T-cell (primary cell): ENCODE results near the gene MLXIP. TPM values are rescaled to one million over a fixed set of nuclear protein-coding genes. Genes with fewer than 3 reads are reported as not detected.

Experiments used
- ATAC-seq, 4 experiments: fragments of 200-7000 bp in 3 of 4; fragments of 150-1000 bp in 1 of 4; cut with Tn5 transposase; replicated peaks in 1 of 4; 1 replicate in 3 of 4; 2 replicates in 1 of 4; pipeline ENCODE4 v1.10.0; 2021; ENCODE audit warnings: moderate library complexity in 3 of 4, mild to moderate bottlenecking in 2 of 4, moderate number of reproducible peaks in 1 of 4
- CTCF ChIA-PET, 2 donors: fragments of 300-600 bp; sonication (Branson Sonifier 250); formaldehyde crosslinking; loops; one replicate each; lab custom pipeline; 2022; ENCODE audit warnings: antibody characterized with exemption in 2 of 2; lab: Charles Lee
- POLR2A ChIA-PET, 2 donors: fragments of 300-600 bp; sonication (Branson Sonifier 250); formaldehyde crosslinking; loops; one replicate each; lab custom pipeline; 2022; ENCODE audit warnings: antibody characterized with exemption in 2 of 2; lab: Charles Lee
- DNase-seq, 35 experiments: peaks; one replicate each; pipeline versions ENCODE4 v3.0.0 to v3.0.0-alpha.2; 2013 to 2023
- H3K27ac ChIP-seq: one replicate; pipeline ENCODE4 v1.5.1; 2013; ENCODE audit warnings: low read length
- H3K27me3 ChIP-seq, 2 experiments: replicated peaks in 1 of 2; 1 replicate in 1 of 2; 2 replicates in 1 of 2; pipeline versions ENCODE4 v1.6.1 to v1.7.0; 2013; ENCODE audit warnings: low read length in 1 of 2, mixed read lengths in 1 of 2; ENCODE audit not compliant: control insufficient read depth in 2 of 2, insufficient read depth in 2 of 2; ENCODE audit errors: extremely low read depth in 1 of 2
- H3K36me3 ChIP-seq, 2 donors: 1 replicate in 1 of 2; 2 replicates in 1 of 2; pipeline versions ENCODE4 v1.6.1 to v1.7.0; 2013; ENCODE audit warnings: low read length in 1 of 2; ENCODE audit not compliant: control insufficient read depth in 2 of 2, insufficient read depth in 1 of 2; ENCODE audit errors: extremely low read depth in 1 of 2
- H3K4me1 ChIP-seq, 2 experiments: 1 replicate in 1 of 2; 2 replicates in 1 of 2; pipeline versions ENCODE4 v1.6.1 to v1.7.0; 2013; ENCODE audit warnings: low read length in 2 of 2, mixed read lengths in 1 of 2; ENCODE audit not compliant: insufficient read depth in 2 of 2, control insufficient read depth in 1 of 2; ENCODE audit errors: extremely low read depth in 1 of 2
- H3K4me3 ChIP-seq, 2 donors: 1 replicate in 1 of 2; 2 replicates in 1 of 2; pipeline versions ENCODE4 v1.5.1 to v1.7.0; 2013; ENCODE audit warnings: mild to moderate bottlenecking in 2 of 2, low read length in 1 of 2, moderate library complexity in 1 of 2; ENCODE audit not compliant: control insufficient read depth in 1 of 2; ENCODE audit errors: extremely low read depth in 1 of 2
- H3K9me3 ChIP-seq: 2 replicates; pipeline ENCODE4 v1.7.0; 2013
- H3K27ac Mint-ChIP-seq, 2 donors: one replicate each; pipeline ENCODE4 v1.8.0; 2020 to 2021; ENCODE audit warnings: mild to moderate bottlenecking in 2 of 2, mixed read lengths in 2 of 2
- H3K27me3 Mint-ChIP-seq, 2 donors: one replicate each; pipeline ENCODE4 v1.8.0; 2021 to 2022; ENCODE audit warnings: mixed read lengths in 2 of 2
- H3K36me3 Mint-ChIP-seq: one replicate; pipeline ENCODE4 v1.8.0; 2021; ENCODE audit warnings: mixed read lengths
- H3K4me1 Mint-ChIP-seq, 3 donors: one replicate each; pipeline ENCODE4 v1.8.0; 2020 to 2022; ENCODE audit warnings: mixed read lengths in 3 of 3, mild to moderate bottlenecking in 1 of 3
- H3K4me3 Mint-ChIP-seq, 3 donors: one replicate each; pipeline ENCODE4 v1.8.0; 2020 to 2022; ENCODE audit warnings: mild to moderate bottlenecking in 3 of 3, mixed read lengths in 3 of 3, moderate library complexity in 3 of 3
- H3K9me3 Mint-ChIP-seq, 3 donors: one replicate each; pipeline ENCODE4 v1.8.0; 2020 to 2022; ENCODE audit warnings: mixed read lengths in 3 of 3
- WGBS: methylation state at CpG from one replicate; pipeline ENCODE4 v1.1.5; 2013; ENCODE audit warnings: missing lambda C conversion rate; ENCODE audit not compliant: insufficient coverage; 5-methylcytosine and 5-hydroxymethylcytosine counted together
- total RNA-seq, 35 experiments: library from RNA in 6 of 35; stranded (reverse) in 6 of 35; fragments of 120-200 nt in 1 of 35; gene quantifications; one replicate each; pipeline versions ENCODE4 v1.2.1 to v1.2.4 and lab custom pipeline; 2013 to 2026

The MLXIP gene
- total RNA-seq, 5 donors from 2014 or later (not counting 1 experiment from before 2014, with no cell fraction given), result 87.9 to 113 (median 98.3) TPM

- Histone ChIP-seq H3K9me3 (no peaks in the 10 kb centered on the region), H3K4me3 (no peak overlapping the region), H3K27me3 (peaks cover 0 to 28% of the 10 kb centered on the region in 2 experiments), H3K4me1 (peaks cover 0 to 11% of the 10 kb centered on the region in 2 experiments), H3K36me3 (no peaks in the 10 kb centered on the region), H3K27ac (no peak overlapping the region)
- Mint-ChIP-seq H3K9me3 (no peaks in the 10 kb centered on the region), H3K27me3 (peaks cover 11 to 14% of the 10 kb centered on the region in 2 donors), H3K27ac (no peak overlapping the region), H3K4me1 (peaks cover 6 to 9% (median 8%) of the 10 kb centered on the region in 3 donors), H3K36me3 (no peaks in the 10 kb centered on the region), H3K4me3 (no peak overlapping the region)
- 85% methylated on average over 8 of the region's 10 CpGs for WGBS
- ATAC-seq (no peak), DNase-seq (no peak)
- ChIA-PET POLR2A (no interaction called here), CTCF (no interaction called here)
Measured at GRCh38 chr12:122185494-122186082, 107.0 kb downstream of the MLXIP start.

GRCh38 chr12:122187466-122187865 is 108.9 kb downstream of the MLXIP start:
- CTCF ChIA-PET, result no interaction called here
- DNase-seq, result no peak
- Histone ChIP-seq H3K9me3 (no peaks in the 10 kb centered on the region), H3K4me3 (no peak overlapping the region), H3K27ac (no peak overlapping the region), H3K4me1 (peaks cover 0 to 16% of the 10 kb centered on the region in 2 experiments), H3K27me3 (peaks cover 0 to 33% of the 10 kb centered on the region in 2 experiments), H3K36me3 (no peaks in the 10 kb centered on the region)
- H3K27me3 Mint-ChIP-seq, result peaks cover 8 to 13% of the 10 kb centered on the region in 2 donors
- no peak overlapping the region for H3K4me3 Mint-ChIP-seq
- POLR2A ChIA-PET, result interaction anchor here in 1 of 2 donors (0.6 kb wide), 1 partner anchor 383 kb away, joined by 4 read pairs; no protein-coding TSS in a partner anchor
- 98% methylated on average over 7 of the region's 12 CpGs for WGBS
- no peak overlapping the region for H3K27ac Mint-ChIP-seq
- H3K36me3 Mint-ChIP-seq, result no peaks in the 10 kb centered on the region
- H3K4me1 Mint-ChIP-seq, result peaks cover 6 to 9% (median 8%) of the 10 kb centered on the region in 3 donors
- no peaks in the 10 kb centered on the region for H3K9me3 Mint-ChIP-seq
- no peak for ATAC-seq

- Histone ChIP-seq H3K9me3 (no peaks in the 10 kb centered on the region), H3K4me3 (no peak overlapping the region), H3K27ac (no peak overlapping the region), H3K4me1 (peaks cover 0 to 6% of the 10 kb centered on the region in 2 experiments), H3K27me3 (peaks cover 0 to 17% of the 10 kb centered on the region in 2 experiments), H3K36me3 (no peaks in the 10 kb centered on the region)
- ChIA-PET CTCF (interaction anchor here (0.6 to 1.4 kb wide), 9 partner anchors 14 to 383 kb away, joined by 3 to 10 read pairs (median 3); partner anchors contain the start of genes B3GNT4 (in 1 of the 2) and CFAP251 (in 1 of the 2)), POLR2A (interaction anchor here in 1 of 2 donors (0.6 kb wide), 1 partner anchor 255 kb away, joined by 6 read pairs; no protein-coding TSS in a partner anchor)
- Mint-ChIP-seq H3K27me3 (peaks cover 0 to 7% of the 10 kb centered on the region in 2 donors), H3K4me3 (no peak overlapping the region), H3K4me1 (peaks cover 0 to under 1% (median 0%) of the 10 kb centered on the region in 3 donors), H3K27ac (no peak overlapping the region), H3K9me3 (peaks cover 0 to 3% (median 0%) of the 10 kb centered on the region in 3 donors), H3K36me3 (no peaks in the 10 kb centered on the region)
- ATAC-seq (no peak), DNase-seq (no peak)
- WGBS, result 91% methylated on average over 29 of the region's 34 CpGs
Measured at GRCh38 chr12:122189626-122190475, 111.3 kb downstream of the MLXIP start.

- no peak overlapping the region for H3K4me3 ChIP-seq
- Mint-ChIP-seq H3K27ac (no peak overlapping the region), H3K9me3 (peaks cover 0 to 12% (median 4%) of the 10 kb centered on the region in 3 donors), H3K36me3 (no peaks in the 10 kb centered on the region), H3K4me3 (no peak overlapping the region), H3K4me1 (no peaks in the 10 kb centered on the region), H3K27me3 (peaks cover 0 to 4% of the 10 kb centered on the region in 2 donors)
- peaks cover 0 to 6% of the 10 kb centered on the region in 2 experiments for H3K4me1 ChIP-seq
- H3K27ac ChIP-seq, result no peak overlapping the region
- ChIA-PET CTCF (interaction anchor here (0.6 to 1.4 kb wide), 8 partner anchors 60 to 384 kb away, joined by 3 to 10 read pairs (median 4); partner anchors contain the start of gene CFAP251 (in 1 of the 2)), POLR2A (interaction anchor here in 1 of 2 donors (0.7 kb wide), 1 partner anchor 640 kb away, joined by 3 read pairs; no protein-coding TSS in a partner anchor)
- H3K9me3 ChIP-seq, result no peaks in the 10 kb centered on the region
- peaks cover 0 to 22% of the 10 kb centered on the region in 2 experiments for H3K27me3 ChIP-seq
- H3K36me3 ChIP-seq, result no peaks in the 10 kb centered on the region
- 51% methylated on average over 4 of the region's 18 CpGs for WGBS
- DNase-seq (peak in 33 of 35 experiments; percentile 25 to 75 (median 57)), ATAC-seq (peak; percentile 60 to 84 (median 76))
Measured at GRCh38 chr12:122190842-122191668, 112.5 kb downstream of the MLXIP start.

- Mint-ChIP-seq H3K9me3 (peaks cover 0 to 12% (median 4%) of the 10 kb centered on the region in 3 donors), H3K27me3 (peaks cover 0 to 9% of the 10 kb centered on the region in 2 donors), H3K27ac (no peak overlapping the region), H3K4me1 (no peaks in the 10 kb centered on the region), H3K36me3 (no peaks in the 10 kb centered on the region), H3K4me3 (no peak overlapping the region)
- H3K4me1 ChIP-seq, result peaks cover 0 to 6% of the 10 kb centered on the region in 2 experiments
- H3K36me3 ChIP-seq, result no peaks in the 10 kb centered on the region
- POLR2A ChIA-PET, result no interaction called here
- no peak overlapping the region for H3K27ac ChIP-seq
- H3K4me3 ChIP-seq, result no peak overlapping the region
- DNase-seq, result no peak
- CTCF ChIA-PET, result interaction anchor here (0.5 to 0.6 kb wide), 2 partner anchors 48 to 714 kb away, joined by 3 to 4 read pairs; no protein-coding TSS in a partner anchor
- no peak for ATAC-seq
- H3K9me3 ChIP-seq, result no peaks in the 10 kb centered on the region
- peaks cover 0 to 22% of the 10 kb centered on the region in 2 experiments for H3K27me3 ChIP-seq
- 93% methylated on average over 11 of the region's 11 CpGs for WGBS
Measured at GRCh38 chr12:122192441-122192840, 113.9 kb downstream of the MLXIP start.
